Measurements from ENCODE around the gene FBXW8.
A peak's percentile ranks its signal among the peaks of the same experiment; 100 is the strongest.

DNA sequence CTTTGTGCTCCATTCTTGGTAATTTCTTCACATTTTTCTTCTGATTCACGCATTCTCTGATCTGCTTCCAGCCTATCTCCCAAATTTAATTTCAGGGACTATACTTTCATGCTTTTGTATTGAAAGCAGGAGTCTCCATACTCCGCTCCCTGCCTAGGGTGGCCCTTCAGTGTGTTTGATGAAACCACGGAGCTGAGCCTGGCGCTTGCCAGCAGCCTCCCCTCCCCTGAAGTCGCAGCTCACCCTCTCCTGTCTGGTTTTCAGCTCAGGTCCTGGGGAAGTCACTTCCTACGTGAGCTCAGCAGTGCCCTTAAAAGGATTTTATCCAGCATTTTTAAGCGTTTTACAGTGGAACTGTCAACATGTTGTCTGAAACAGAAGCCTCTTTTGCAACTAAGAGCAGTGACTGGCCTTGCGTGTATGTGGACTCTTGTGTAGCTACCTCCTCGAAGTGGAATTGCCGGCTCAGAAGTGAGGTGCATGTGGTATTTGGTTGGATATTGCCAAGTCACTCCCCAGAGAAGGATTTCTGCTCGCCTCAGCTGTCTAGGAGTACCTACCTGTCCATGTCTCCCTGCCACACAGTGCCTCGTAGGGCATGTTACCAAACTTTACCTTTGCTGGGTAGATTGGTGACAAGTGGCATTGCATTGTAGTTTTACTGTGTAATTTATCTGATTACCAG is 109.9 kb downstream of the FBXW8 start:
- TF ChIP-seq POLR2A (IDR thresholded peaks at IDR 0.05) (peak in 1 of 2 donors; percentile 48), CTCF (IDR thresholded peaks at IDR 0.05) (no peak)

Measured in thyroid gland (tissue), 4 donors.